GM18951 (cell line): ENCODE results near the gene CABP4.
"Not testable (repeated sequence)": the region's sequence is repeated elsewhere in the genome, so short reads cannot be mapped to it uniquely, and the experiment has no call there.

Experiments
- POLR2A ChIP-seq: IDR thresholded peaks from 4 replicates; pipeline ENCODE4 v1.6.1; 2011; ENCODE audit warnings: mild to moderate bottlenecking; ENCODE audit not compliant: insufficient read length, insufficient read depth; ENCODE audit errors: extremely low read depth
- in situ Hi-C: fragments of 300-500 bp; cut with MboI; formaldehyde crosslinking; loops from one replicate; pipeline ENCODE4 v1.12.0; 2022; ENCODE audit warnings: low sequenced_read_pairs, mixed read lengths, inconsistent platforms; ENCODE audit not compliant: unreplicated experiment

CABP4 gene

GRCh38 chr11:67423466-67423865 lies 31.7 kb upstream of the CABP4 start:
- in situ Hi-C loops, result no loop called here
- TF ChIP-seq POLR2A, result no peak

- in situ Hi-C loops, result no loop called here
- TF ChIP-seq POLR2A, result no peak
These were observed 31.1 kb upstream of the CABP4 start for GRCh38 chr11:67423891-67424613.

- in situ Hi-C loops, result not testable (repeated sequence)
These were observed 27.7 kb upstream of the CABP4 start for GRCh38 chr11:67427364-67427859.

- in situ Hi-C loops, result no loop called here
These were observed 26.8 kb upstream of the CABP4 start, which contains the start of gene RPS6KB2 for GRCh38 chr11:67428052-67429001. Gene RPS6KB2 (plus strand): TSS chr11:67428494. CDS start chr11:67428546, 52 bp downstream.

GRCh38 chr11:67429038-67429668 lies 26.0 kb upstream of the CABP4 start:
- TF ChIP-seq POLR2A, result no peak
- in situ Hi-C loops, result no loop called here

More at GRCh38 chr11:67428052-67429001, 26.8 kb upstream of the CABP4 start, which contains the start of gene RPS6KB2:
- TF ChIP-seq POLR2A, result peak; percentile 94

- in situ Hi-C loops, result no loop called here
- no peak for TF ChIP-seq POLR2A
These were observed 25.4 kb upstream of the CABP4 start for GRCh38 chr11:67429722-67430121.

- in situ Hi-C loops, result no loop called here
- TF ChIP-seq POLR2A, result peak; percentile 5
These were observed 23.6 kb upstream of the CABP4 start for GRCh38 chr11:67431346-67432249.

- TF ChIP-seq POLR2A, result no peak
- in situ Hi-C loops, result no loop called here
These were observed 22.4 kb upstream of the CABP4 start for GRCh38 chr11:67432655-67433349.

GRCh38 chr11:67433536-67434394 lies 21.4 kb upstream of the CABP4 start:
- in situ Hi-C loops, result no loop called here
- no peak for TF ChIP-seq POLR2A

- TF ChIP-seq POLR2A, result peak; percentile 61
- in situ Hi-C loops, result no loop called here
These were observed 20.7 kb upstream of the CABP4 start for GRCh38 chr11:67434395-67434881.
